ENCODE measurements around the gene ZFHX3. TPM values are rescaled to one million over a fixed set of nuclear protein-coding genes. Genes with fewer than 3 reads are reported as not detected.

ZFHX3 gene
- total and polyA plus RNA-seq, 2 donors (not counting 3 experiments of a cell fraction or from before 2014, with no cell fraction given), result 3.7 to 18.8 TPM

DNA sequence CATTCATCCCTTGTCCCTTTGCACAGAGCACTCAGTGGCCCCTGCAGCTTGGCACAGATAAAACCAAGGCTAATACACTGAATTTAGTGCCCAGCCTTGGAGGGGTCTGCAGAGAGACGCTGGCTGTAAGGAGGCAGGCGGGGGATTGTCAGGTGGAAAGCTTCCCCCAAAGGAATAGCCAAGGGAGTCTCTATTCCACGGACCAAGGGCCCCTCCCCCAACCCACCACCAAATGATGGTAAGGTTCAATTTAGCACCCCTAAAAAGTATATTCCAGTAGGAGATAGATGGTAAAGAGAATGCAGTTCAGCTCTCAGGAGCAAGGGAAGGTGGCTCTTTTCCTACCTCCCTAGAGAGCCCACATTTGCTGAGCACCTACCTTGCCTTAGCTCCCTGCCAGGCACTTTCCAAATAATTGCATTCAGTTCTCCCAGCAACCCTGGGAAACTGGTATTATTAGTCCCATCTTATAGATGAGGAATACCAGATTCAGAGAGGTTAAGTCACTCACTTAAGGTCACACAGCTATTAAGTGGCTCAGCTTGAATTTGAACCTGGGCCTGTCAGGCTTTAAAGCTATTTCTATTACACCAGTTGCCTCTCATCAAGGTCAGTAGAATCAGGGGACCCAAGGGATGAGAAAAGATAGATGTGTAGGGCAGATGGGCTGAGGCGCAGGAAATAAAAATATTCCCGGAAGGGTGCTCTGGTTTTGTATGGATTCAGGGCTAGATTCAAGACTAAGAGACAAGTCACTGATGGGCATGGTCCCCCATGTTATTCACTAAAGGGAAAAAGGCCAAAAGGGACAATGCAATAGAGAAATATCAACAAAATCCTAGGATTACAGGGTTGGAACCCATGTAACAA is 20.0 kb upstream of the ZFHX3 start:
- no peaks in the 10 kb centered on the region for H3K9me1 ChIP-seq (replicated peaks; ENCODE audit: control insufficient read depth, extremely low read depth, insufficient read depth, low read length)
- no peaks in the 10 kb centered on the region for H3K79me2 ChIP-seq (ENCODE audit: control insufficient read depth, insufficient read depth, low read length)
- intact Hi-C loops (cut with micrococcal nuclease) (loop anchor here (1.0 to 10.0 kb wide), 12 partner anchors 9 to 976 kb away; partner anchors contain the start of genes DHX38 and TXNL4B), dilution Hi-C loops (cut with MboI; ENCODE audit: extremely low pct_ligation_motif_present, low sequenced_read_pairs) (no loop called here)
- FAIRE-seq (peak; percentile 58), DNase-seq (ENCODE audit: low read depth, low spot score) (no peak)
- no TSS peak for BruUV-seq (replicated peaks)
- H4K20me1 ChIP-seq (replicated peaks; ENCODE audit: control insufficient read depth, extremely low read depth, insufficient read depth, low read length), result no peaks in the 10 kb centered on the region
- H3K9ac ChIP-seq (replicated peaks; ENCODE audit: extremely low read depth, insufficient read depth, low read length), result peak overlapping the region; percentile 84
- no peaks in the 10 kb centered on the region for H3K36me3 ChIP-seq (ENCODE audit: control insufficient read depth in 2 of 2, extremely low read depth in 1 of 2, insufficient read depth in 2 of 2, low read length in 2 of 2)
- H3K27ac ChIP-seq (ENCODE audit: insufficient read depth, low read depth, low read length), result peak overlapping the region; percentile 92
- ChIA-PET CTCF (interaction anchor here (0.7 to 4.1 kb wide), 11 partner anchors 10 to 565 kb away, joined by 3 to 22 read pairs (median 4); no protein-coding TSS in a partner anchor), POLR2A (no interaction called here)
- peak overlapping the region; percentile 42 for H3K4me2 ChIP-seq (ENCODE audit: insufficient read depth, low read length)
- H3K4me1 ChIP-seq (ENCODE audit: control insufficient read depth, extremely low read depth, insufficient read depth, low read length), result peaks cover 82% of the 10 kb centered on the region
- TF ChIP-seq EZH2 (IDR thresholded peaks at IDR 0.05; ENCODE audit: borderline replicate concordance, low read depth, low read length, severe bottlenecking), result no peak
- TF ChIP-seq POLR2AphosphoS5 (IDR thresholded peaks at IDR 0.05; ENCODE audit: insufficient read depth, low read depth, low read length), result no peak
- TF ChIP-seq JUN (IDR thresholded peaks at IDR 0.05; ENCODE audit: borderline replicate concordance, insufficient read depth, insufficient read length, low read depth), result no peak
- TF ChIP-seq, protein P1, sequence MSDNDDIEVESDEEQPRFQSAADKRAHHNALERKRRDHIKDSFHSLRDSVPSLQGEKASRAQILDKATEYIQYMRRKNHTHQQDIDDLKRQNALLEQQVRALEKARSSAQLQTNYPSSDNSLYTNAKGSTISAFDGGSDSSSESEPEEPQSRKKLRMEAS (IDR thresholded peaks at IDR 0.05; ENCODE audit: insufficient read depth, insufficient read length), result no peak
- TF ChIP-seq FOS (IDR thresholded peaks at IDR 0.05; ENCODE audit: borderline replicate concordance, insufficient read depth, low read length), result no peak
- TF ChIP-seq POLR2A (IDR thresholded peaks at IDR 0.05; ENCODE audit: low read depth, low read length), result no peak
- TF ChIP-seq GATA2 (IDR thresholded peaks at IDR 0.05; ENCODE audit: insufficient read depth, insufficient read length, low read depth, low read length), result no peak
- TF ChIP-seq, protein P2, sequence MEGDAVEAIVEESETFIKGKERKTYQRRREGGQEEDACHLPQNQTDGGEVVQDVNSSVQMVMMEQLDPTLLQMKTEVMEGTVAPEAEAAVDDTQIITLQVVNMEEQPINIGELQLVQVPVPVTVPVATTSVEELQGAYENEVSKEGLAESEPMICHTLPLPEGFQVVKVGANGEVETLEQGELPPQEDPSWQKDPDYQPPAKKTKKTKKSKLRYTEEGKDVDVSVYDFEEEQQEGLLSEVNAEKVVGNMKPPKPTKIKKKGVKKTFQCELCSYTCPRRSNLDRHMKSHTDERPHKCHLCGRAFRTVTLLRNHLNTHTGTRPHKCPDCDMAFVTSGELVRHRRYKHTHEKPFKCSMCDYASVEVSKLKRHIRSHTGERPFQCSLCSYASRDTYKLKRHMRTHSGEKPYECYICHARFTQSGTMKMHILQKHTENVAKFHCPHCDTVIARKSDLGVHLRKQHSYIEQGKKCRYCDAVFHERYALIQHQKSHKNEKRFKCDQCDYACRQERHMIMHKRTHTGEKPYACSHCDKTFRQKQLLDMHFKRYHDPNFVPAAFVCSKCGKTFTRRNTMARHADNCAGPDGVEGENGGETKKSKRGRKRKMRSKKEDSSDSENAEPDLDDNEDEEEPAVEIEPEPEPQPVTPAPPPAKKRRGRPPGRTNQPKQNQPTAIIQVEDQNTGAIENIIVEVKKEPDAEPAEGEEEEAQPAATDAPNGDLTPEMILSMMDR (IDR thresholded peaks at IDR 0.05; ENCODE audit: extremely low read depth in 1 of 2, insufficient read depth in 1 of 2, low read depth in 1 of 2, low read length in 2 of 2), result no peak
- H3K4me3 ChIP-seq (replicated peaks in 1 of 3; ENCODE audit: insufficient read depth in 1 of 3, low read depth in 1 of 3, low read length in 3 of 3), result no peak overlapping the region
- no peak overlapping the region for H2AFZ ChIP-seq (ENCODE audit: low read depth, low read length)
- no peaks in the 10 kb centered on the region for H3K9me3 ChIP-seq (replicated peaks; ENCODE audit: control insufficient read depth, insufficient read depth, low read length)
- no peaks in the 10 kb centered on the region for H3K27me3 ChIP-seq (ENCODE audit: control insufficient read depth in 2 of 2, insufficient read depth in 2 of 2, low read length in 2 of 2)

All from endothelial cell of umbilical vein (primary cell).